CD4-positive, alpha-beta T cell treated with Interleukin-2 at 100 ng/mL for 4 hours (primary cell): Measurements from ENCODE around the gene POLR1A.

Experiments used
- DNase-seq: peaks from one replicate; pipeline ENCODE4 v3.0.0-alpha.2; 2020; ENCODE audit warnings: low spot score

Gene POLR1A

DNA sequence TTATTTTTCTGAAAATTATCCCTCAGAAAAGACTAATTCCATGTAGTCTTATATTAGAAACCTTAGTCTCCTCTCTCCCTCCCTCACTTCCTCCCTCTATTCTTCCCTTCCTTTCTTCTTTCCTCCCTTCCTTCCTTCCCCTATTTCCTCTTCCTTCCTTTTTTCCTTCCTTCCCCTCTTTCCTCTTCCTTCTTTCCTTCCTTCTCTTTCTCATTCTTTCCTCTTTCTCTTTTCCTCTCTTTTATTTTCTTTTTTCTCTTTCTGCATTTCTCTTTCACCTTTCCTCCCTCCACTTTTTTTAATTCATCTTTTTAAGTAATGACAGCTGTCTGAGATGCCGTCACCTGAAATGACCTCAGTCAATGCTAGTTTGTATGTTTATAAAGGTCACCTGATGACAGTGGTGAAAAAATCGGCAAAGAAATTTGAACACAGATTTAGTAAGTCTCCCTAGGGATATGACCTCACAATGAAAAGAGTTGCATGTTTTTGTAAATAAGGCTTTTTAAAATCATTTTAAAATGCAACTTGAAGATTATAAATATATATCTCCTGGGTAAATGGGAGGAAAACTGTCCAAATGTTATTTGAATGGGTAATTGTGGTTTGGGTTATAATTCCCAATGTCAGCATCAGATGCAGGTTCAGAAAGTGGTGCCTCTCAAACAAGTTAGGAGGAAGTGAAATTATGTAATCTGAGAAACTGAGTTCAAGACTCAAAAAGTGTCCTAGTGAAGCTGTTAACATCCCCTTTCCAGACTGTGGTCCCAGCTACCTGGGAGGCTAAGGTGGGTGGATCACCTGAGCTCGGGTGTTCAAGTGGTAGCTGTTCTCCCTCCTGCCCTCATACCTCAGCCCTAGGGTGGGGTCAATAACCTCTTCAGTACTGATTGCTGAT lies 126.6 kb downstream of the POLR1A start:
- DNase-seq, result no peak

GRCh38 chr2:85976106-85976920 lies 129.4 kb downstream of the POLR1A start:
- no peak for DNase-seq

GRCh38 chr2:85975581-85975980 lies 130.1 kb downstream of the POLR1A start:
- no peak for DNase-seq

DNA sequence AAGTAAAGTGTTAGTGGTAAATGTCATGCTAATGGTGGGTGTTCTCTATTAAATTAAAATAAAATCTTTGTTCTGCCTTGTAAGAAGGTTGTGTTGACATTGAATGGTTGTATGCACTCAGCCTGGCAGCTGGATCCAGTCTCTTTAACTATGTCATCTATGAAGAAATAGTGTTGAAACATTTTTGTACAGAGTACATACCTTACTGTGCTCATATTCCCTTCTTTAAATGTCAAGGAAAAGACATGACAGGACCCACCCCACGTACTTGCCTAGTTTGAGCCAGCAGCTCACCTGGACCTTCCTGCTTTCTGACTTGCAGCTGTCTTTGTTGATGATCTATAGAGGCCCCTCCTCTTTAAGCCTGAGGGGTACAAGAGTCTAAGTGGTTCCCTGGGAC lies 131.3 kb downstream of the POLR1A start:
- no peak for DNase-seq

DNA sequence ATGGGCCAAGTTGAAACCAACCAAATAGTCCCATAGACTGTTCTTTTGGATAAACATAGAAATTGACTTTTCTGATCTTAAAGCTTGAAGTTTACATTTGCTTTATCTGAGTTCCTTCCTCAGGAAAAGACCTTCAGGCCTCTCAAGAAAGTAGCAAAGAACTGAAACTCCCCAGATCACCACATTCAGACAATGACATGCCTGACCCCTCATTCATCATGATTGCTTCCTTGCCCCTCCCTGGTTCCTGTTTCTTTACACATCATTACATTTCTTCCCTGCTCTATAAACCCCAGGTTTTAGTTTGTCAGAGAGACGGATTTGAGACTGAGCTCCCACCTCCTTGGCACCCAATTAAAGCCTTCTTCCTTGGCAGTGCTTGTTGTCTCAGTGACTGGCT lies 133.3 kb downstream of the POLR1A start:
- DNase-seq, result no peak

GRCh38 chr2:85971366-85971765 lies 134.3 kb downstream of the POLR1A start:
- DNase-seq, result no peak
